HG03521 (cell line): ENCODE data around the gene GGA3.

Experiments used
- ATAC-seq: cut with Tn5 transposase; IDR thresholded peaks from one replicate; pipeline ENCODE4 v1.9.1; 2021; ENCODE audit warnings: mild to moderate bottlenecking, moderate library complexity; ENCODE audit not compliant: unreplicated experiment

The GGA3 gene

GRCh38 chr17:75249564-75249963 is 11.8 kb downstream of the GGA3 start:
- ATAC-seq: no peak

- no peak for ATAC-seq
These were observed 15.0 kb downstream of the GGA3 start for GRCh38 chr17:75246404-75246803.

- ATAC-seq: no peak
These were observed 16.4 kb downstream of the GGA3 start for GRCh38 chr17:75245011-75245410.

GRCh38 chr17:75244133-75244866 is 17.1 kb downstream of the GGA3 start:
- ATAC-seq: no peak

GRCh38 chr17:75242461-75243042 is 18.9 kb downstream of the GGA3 start:
- ATAC-seq: no peak

- ATAC-seq: no peak
These were observed 19.4 kb downstream of the GGA3 start for GRCh38 chr17:75241996-75242460.

- ATAC-seq: no peak
These were observed 19.9 kb downstream of the GGA3 start for GRCh38 chr17:75241502-75241901.

GRCh38 chr17:75241143-75241430 is 20.3 kb downstream of the GGA3 start:
- ATAC-seq: no peak

GRCh38 chr17:75240394-75241142 is 20.8 kb downstream of the GGA3 start:
- no peak for ATAC-seq

- ATAC-seq: no peak
These were observed 21.5 kb downstream of the GGA3 start for GRCh38 chr17:75239778-75240393.

GRCh38 chr17:75239214-75239613 is 22.2 kb downstream of the GGA3 start:
- ATAC-seq: no peak

- ATAC-seq: no peak
These were observed 22.7 kb downstream of the GGA3 start for GRCh38 chr17:75238684-75239191.

GRCh38 chr17:75238020-75238580 is 23.3 kb downstream of the GGA3 start:
- ATAC-seq: no peak

GRCh38 chr17:75237100-75238014 is 24.0 kb downstream of the GGA3 start:
- no peak for ATAC-seq

GRCh38 chr17:75232786-75233185 is 28.6 kb downstream of the GGA3 start:
- no peak for ATAC-seq

- ATAC-seq: no peak
These were observed 29.5 kb downstream of the GGA3 start for GRCh38 chr17:75231741-75232464.

- no peak for ATAC-seq
These were observed 30.3 kb downstream of the GGA3 start for GRCh38 chr17:75231071-75231470.

- ATAC-seq: no peak
These were observed 32.6 kb downstream of the GGA3 start for GRCh38 chr17:75228847-75229246.

GRCh38 chr17:75228305-75228704 is 33.1 kb downstream of the GGA3 start:
- ATAC-seq: no peak
